Liver (tissue), 9 donors: ENCODE data around the gene EMX1. TPM values are rescaled to one million over a fixed set of nuclear protein-coding genes. Genes with fewer than 3 reads are reported as not detected.

Experiments used
- DNase-seq: peaks from one replicate; pipeline ENCODE4 v3.0.0-alpha.2; 2017; ENCODE audit warnings: low spot score
- H3K27ac ChIP-seq, 2 donors: one replicate each; pipeline ENCODE4 v1.7.0; 2013; ENCODE audit warnings: inconsistent platforms in 2 of 2, low read length in 2 of 2, control low read depth in 1 of 2, low read depth in 1 of 2, mild to moderate bottlenecking in 1 of 2
- H3K27me3 ChIP-seq, 4 donors: one replicate each; pipeline versions ENCODE4 v1.6.1 to v1.7.0; 2013; ENCODE audit warnings: low read length in 3 of 4, inconsistent platforms in 1 of 4, mild to moderate bottlenecking in 1 of 4, moderate library complexity in 1 of 4; ENCODE audit not compliant: control insufficient read depth in 4 of 4, insufficient read depth in 4 of 4
- H3K36me3 ChIP-seq, 4 donors: one replicate each; pipeline versions ENCODE4 v1.6.1 to v1.7.0; 2013; ENCODE audit warnings: low read length in 3 of 4, mild to moderate bottlenecking in 3 of 4, low read depth in 1 of 4, moderate library complexity in 1 of 4; ENCODE audit not compliant: control insufficient read depth in 4 of 4, insufficient read depth in 3 of 4
- H3K4me1 ChIP-seq, 4 donors: one replicate each; pipeline versions ENCODE4 v1.6.1 to v1.7.0; 2013; ENCODE audit warnings: low read length in 3 of 4, mild to moderate bottlenecking in 3 of 4, moderate library complexity in 1 of 4; ENCODE audit not compliant: control insufficient read depth in 4 of 4, insufficient read depth in 4 of 4
- H3K4me3 ChIP-seq, 3 donors: one replicate each; pipeline versions ENCODE4 v1.6.1 to v1.7.0; 2013; ENCODE audit warnings: low read length in 3 of 3, control low read depth in 1 of 3, low read depth in 1 of 3, mild to moderate bottlenecking in 1 of 3
- H3K9ac ChIP-seq, 2 donors: one replicate each; pipeline ENCODE4 v1.7.0; 2013; ENCODE audit warnings: low read length in 2 of 2, mild to moderate bottlenecking in 2 of 2, moderate library complexity in 2 of 2, control low read depth in 1 of 2, low read depth in 1 of 2
- H3K9me3 ChIP-seq, 4 donors: one replicate each; pipeline versions ENCODE4 v1.6.1 to v1.7.0; 2013; ENCODE audit warnings: low read length in 3 of 4; ENCODE audit not compliant: control insufficient read depth in 4 of 4
- EGR1 ChIP-seq, 2 donors: IDR thresholded peaks; 2 replicates each; pipeline ENCODE4 v1.6.1; 2016 to 2018; ENCODE audit warnings: antibody characterized with exemption in 2 of 2, low read depth in 2 of 2
- FOXA1 ChIP-seq: IDR thresholded peaks from 2 replicates; pipeline ENCODE4 v1.6.1; 2016; ENCODE audit warnings: antibody characterized with exemption
- FOXA2 ChIP-seq: IDR thresholded peaks from 2 replicates; pipeline ENCODE4 v1.6.1; 2016; ENCODE audit warnings: antibody characterized with exemption
- GABPA ChIP-seq, 2 donors: IDR thresholded peaks in 1 of 2; conservative IDR thresholded peaks in 1 of 2; 2 replicates each; pipeline ENCODE4 v1.6.1; 2016; ENCODE audit warnings: antibody characterized with exemption in 2 of 2, mild to moderate bottlenecking in 1 of 2, moderate library complexity in 1 of 2
- HNF4A ChIP-seq, 2 donors: conservative IDR thresholded peaks; 2 replicates each; pipeline ENCODE4 v1.6.1; 2016; ENCODE audit warnings: antibody characterized with exemption in 2 of 2, mild to moderate bottlenecking in 2 of 2
- HNF4G ChIP-seq: IDR thresholded peaks from 2 replicates; pipeline ENCODE4 v1.6.1; 2016; ENCODE audit warnings: antibody characterized with exemption
- JUND ChIP-seq, 2 donors: IDR thresholded peaks; 2 replicates each; pipeline ENCODE4 v1.6.1; 2016; ENCODE audit warnings: antibody characterized with exemption in 2 of 2
- NR2F2 ChIP-seq: IDR thresholded peaks from 2 replicates; pipeline ENCODE4 v1.6.1; 2016; ENCODE audit warnings: antibody characterized with exemption
- RAD21 ChIP-seq, 2 donors: IDR thresholded peaks; 2 replicates each; pipeline ENCODE4 v1.6.1; 2016; ENCODE audit warnings: antibody characterized with exemption in 2 of 2, mild to moderate bottlenecking in 2 of 2
- RXRA ChIP-seq, 2 donors: IDR thresholded peaks; 2 replicates each; pipeline ENCODE4 v1.6.1; 2017 to 2018; ENCODE audit warnings: antibody characterized with exemption in 2 of 2, mild to moderate bottlenecking in 1 of 2
- SP1 ChIP-seq: IDR thresholded peaks from 2 replicates; pipeline ENCODE4 v1.6.1; 2018; ENCODE audit warnings: antibody characterized with exemption, mild to moderate bottlenecking
- TAF1 ChIP-seq: conservative IDR thresholded peaks from 2 replicates; pipeline ENCODE4 v1.6.1; 2016; ENCODE audit warnings: antibody characterized with exemption, mild to moderate bottlenecking
- YY1 ChIP-seq: IDR thresholded peaks from 2 replicates; pipeline ENCODE4 v1.6.1; 2016; ENCODE audit warnings: antibody characterized with exemption, mild to moderate bottlenecking
- WGBS: extraction: QIAGEN DNeasy Blood & Tissue Kit; methylation state at CpG from one replicate; pipeline ENCODE4 v1.1.7; 2013; 5-methylcytosine and 5-hydroxymethylcytosine counted together
- polyA plus RNA-seq, 2 donors: library from polyadenylated mRNA; stranded (reverse) in 1 of 2; unstranded in 1 of 2; fragments of 200-250 nt in 1 of 2; fragments of >200 nt in 1 of 2; fragmentation: Nextera tagmentation in 1 of 2; extraction: Ambion mirVana in 1 of 2; gene quantifications; one replicate each; pipeline versions ENCODE4 v1.2.1 to v1.2.3, GENCODE V29; 2013 to 2015
- total RNA-seq, 2 donors: library from RNA; depleted of rRNA; stranded (reverse); fragments of >200 nt; gene quantifications; one replicate each; pipeline ENCODE4 v1.2.3, GENCODE V29; 2014
- TF ChIP-seq, protein P1 (sequence below): IDR thresholded peaks from 2 replicates; pipeline ENCODE4 v1.6.1; 2016; ENCODE audit warnings: antibody characterized with exemption
- TF ChIP-seq, protein P2 (sequence below): fragments of 150-350 bp; IDR thresholded peaks from 2 replicates; pipeline ENCODE4 v1.5.1; 2017; ENCODE audit warnings: improper control_type of control experiment, low read depth, low read length; ENCODE audit not compliant: missing input control
- TF ChIP-seq, protein P3 (sequence below): IDR thresholded peaks from 2 replicates; pipeline ENCODE4 v1.6.1; 2016; ENCODE audit warnings: antibody characterized with exemption, mild to moderate bottlenecking
- TF ChIP-seq, protein P4 (sequence below): IDR thresholded peaks from 2 replicates; pipeline ENCODE4 v1.6.1; 2016; ENCODE audit warnings: antibody characterized with exemption
- donor health status: healthy.
- donor health status: healthy.
- donor health status: healthy.
- donor health status: healthy.
- donor health status: healthy.

Gene EMX1
- total and polyA plus RNA-seq, 4 donors, result 0.06 to 0.18 (median 0.08) TPM; not detected in 1

DNA sequence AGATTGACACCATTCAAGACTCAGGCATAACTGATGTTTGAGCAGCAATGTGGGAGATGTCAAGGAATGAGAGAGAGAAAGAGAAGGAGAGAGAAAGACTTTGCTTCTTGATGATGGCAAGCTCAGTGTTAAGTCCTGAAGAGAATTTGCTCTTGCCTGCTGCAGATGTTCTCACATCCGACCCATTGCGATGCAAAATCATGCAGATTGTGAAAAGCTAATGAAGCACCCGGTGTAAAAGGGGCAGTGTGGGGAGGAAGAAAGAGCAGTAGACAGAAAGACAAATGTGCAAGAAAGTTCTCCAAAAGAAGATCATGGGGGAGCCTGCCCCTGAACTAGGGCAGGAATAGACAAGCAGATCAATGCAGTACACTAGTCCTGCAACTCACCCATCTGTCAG lies 57.7 kb downstream of the EMX1 start:
- TF ChIP-seq, protein P1, sequence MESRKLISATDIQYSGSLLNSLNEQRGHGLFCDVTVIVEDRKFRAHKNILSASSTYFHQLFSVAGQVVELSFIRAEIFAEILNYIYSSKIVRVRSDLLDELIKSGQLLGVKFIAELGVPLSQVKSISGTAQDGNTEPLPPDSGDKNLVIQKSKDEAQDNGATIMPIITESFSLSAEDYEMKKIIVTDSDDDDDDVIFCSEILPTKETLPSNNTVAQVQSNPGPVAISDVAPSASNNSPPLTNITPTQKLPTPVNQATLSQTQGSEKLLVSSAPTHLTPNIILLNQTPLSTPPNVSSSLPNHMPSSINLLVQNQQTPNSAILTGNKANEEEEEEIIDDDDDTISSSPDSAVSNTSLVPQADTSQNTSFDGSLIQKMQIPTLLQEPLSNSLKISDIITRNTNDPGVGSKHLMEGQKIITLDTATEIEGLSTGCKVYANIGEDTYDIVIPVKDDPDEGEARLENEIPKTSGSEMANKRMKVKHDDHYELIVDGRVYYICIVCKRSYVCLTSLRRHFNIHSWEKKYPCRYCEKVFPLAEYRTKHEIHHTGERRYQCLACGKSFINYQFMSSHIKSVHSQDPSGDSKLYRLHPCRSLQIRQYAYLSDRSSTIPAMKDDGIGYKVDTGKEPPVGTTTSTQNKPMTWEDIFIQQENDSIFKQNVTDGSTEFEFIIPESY, result no peak
- no peak for TF ChIP-seq EGR1 (IDR thresholded peaks at IDR 0.05; ENCODE audit: low read depth in 2 of 2)
- no peak for TF ChIP-seq NR2F2
- no peak for TF ChIP-seq RAD21 (IDR thresholded peaks at IDR 0.05)
- TF ChIP-seq SP1, result no peak
- no peak for TF ChIP-seq HNF4A (conservative IDR thresholded peaks at IDR 0.05)
- TF ChIP-seq GABPA (IDR thresholded peaks at IDR 0.05 in 1 of 2, conservative IDR thresholded peaks at IDR 0.05 in 1 of 2), result no peak
- TF ChIP-seq, protein P2, sequence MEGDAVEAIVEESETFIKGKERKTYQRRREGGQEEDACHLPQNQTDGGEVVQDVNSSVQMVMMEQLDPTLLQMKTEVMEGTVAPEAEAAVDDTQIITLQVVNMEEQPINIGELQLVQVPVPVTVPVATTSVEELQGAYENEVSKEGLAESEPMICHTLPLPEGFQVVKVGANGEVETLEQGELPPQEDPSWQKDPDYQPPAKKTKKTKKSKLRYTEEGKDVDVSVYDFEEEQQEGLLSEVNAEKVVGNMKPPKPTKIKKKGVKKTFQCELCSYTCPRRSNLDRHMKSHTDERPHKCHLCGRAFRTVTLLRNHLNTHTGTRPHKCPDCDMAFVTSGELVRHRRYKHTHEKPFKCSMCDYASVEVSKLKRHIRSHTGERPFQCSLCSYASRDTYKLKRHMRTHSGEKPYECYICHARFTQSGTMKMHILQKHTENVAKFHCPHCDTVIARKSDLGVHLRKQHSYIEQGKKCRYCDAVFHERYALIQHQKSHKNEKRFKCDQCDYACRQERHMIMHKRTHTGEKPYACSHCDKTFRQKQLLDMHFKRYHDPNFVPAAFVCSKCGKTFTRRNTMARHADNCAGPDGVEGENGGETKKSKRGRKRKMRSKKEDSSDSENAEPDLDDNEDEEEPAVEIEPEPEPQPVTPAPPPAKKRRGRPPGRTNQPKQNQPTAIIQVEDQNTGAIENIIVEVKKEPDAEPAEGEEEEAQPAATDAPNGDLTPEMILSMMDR, result no peak
- no peak for TF ChIP-seq JUND (IDR thresholded peaks at IDR 0.05)
- no peak for TF ChIP-seq RXRA (IDR thresholded peaks at IDR 0.05)
- Histone ChIP-seq H3K27ac (no peak overlapping the region), H3K36me3 (peaks cover 1 to 27% (median 12%) of the 10 kb centered on the region in 4 donors), H3K9me3 (no peaks in the 10 kb centered on the region), H3K9ac (no peak overlapping the region), H3K4me3 (no peak overlapping the region), H3K27me3 (no peaks in the 10 kb centered on the region), H3K4me1 (no peaks in the 10 kb centered on the region)
- no peak for DNase-seq
- WGBS, result 83% methylated on average over 3 of the region's 3 CpGs

DNA sequence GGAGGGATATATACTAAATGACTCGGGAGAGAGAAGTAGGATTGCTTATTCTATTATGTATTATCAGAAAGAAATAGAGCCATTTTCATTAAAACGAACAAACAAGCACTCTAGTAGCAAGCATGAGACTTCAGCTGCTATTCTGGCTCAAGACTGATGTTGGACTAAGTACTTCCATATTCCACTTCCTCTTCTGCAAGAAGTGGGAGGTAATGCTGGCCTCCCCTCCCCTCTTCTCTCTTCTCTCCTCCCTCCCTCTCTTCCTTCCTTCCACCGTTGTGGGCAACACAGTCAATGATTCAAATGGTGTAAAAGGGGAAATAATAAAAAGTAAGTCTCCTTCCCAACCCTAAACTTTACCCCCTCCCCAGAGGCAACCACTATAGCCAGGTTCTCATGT lies 62.6 kb downstream of the EMX1 start:
- Histone ChIP-seq H3K27me3 (no peaks in the 10 kb centered on the region), H3K27ac (no peak overlapping the region), H3K36me3 (peaks cover 0 to 18% (median 1%) of the 10 kb centered on the region in 4 donors), H3K4me3 (no peak overlapping the region), H3K9me3 (no peaks in the 10 kb centered on the region), H3K4me1 (peaks cover 16 to 29% (median 21%) of the 10 kb centered on the region in 4 donors), H3K9ac (no peak overlapping the region)
- WGBS, result 72% methylated on average over 3 of the region's 3 CpGs
- TF ChIP-seq, protein P2, result no peak
- TF ChIP-seq FOXA2, result no peak
- TF ChIP-seq, protein P3, sequence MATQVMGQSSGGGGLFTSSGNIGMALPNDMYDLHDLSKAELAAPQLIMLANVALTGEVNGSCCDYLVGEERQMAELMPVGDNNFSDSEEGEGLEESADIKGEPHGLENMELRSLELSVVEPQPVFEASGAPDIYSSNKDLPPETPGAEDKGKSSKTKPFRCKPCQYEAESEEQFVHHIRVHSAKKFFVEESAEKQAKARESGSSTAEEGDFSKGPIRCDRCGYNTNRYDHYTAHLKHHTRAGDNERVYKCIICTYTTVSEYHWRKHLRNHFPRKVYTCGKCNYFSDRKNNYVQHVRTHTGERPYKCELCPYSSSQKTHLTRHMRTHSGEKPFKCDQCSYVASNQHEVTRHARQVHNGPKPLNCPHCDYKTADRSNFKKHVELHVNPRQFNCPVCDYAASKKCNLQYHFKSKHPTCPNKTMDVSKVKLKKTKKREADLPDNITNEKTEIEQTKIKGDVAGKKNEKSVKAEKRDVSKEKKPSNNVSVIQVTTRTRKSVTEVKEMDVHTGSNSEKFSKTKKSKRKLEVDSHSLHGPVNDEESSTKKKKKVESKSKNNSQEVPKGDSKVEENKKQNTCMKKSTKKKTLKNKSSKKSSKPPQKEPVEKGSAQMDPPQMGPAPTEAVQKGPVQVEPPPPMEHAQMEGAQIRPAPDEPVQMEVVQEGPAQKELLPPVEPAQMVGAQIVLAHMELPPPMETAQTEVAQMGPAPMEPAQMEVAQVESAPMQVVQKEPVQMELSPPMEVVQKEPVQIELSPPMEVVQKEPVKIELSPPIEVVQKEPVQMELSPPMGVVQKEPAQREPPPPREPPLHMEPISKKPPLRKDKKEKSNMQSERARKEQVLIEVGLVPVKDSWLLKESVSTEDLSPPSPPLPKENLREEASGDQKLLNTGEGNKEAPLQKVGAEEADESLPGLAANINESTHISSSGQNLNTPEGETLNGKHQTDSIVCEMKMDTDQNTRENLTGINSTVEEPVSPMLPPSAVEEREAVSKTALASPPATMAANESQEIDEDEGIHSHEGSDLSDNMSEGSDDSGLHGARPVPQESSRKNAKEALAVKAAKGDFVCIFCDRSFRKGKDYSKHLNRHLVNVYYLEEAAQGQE, result no peak
- TF ChIP-seq RXRA (IDR thresholded peaks at IDR 0.05), result no peak
- TF ChIP-seq JUND (IDR thresholded peaks at IDR 0.05), result no peak
- no peak for TF ChIP-seq FOXA1
- no peak for TF ChIP-seq YY1
- no peak for TF ChIP-seq RAD21 (IDR thresholded peaks at IDR 0.05)
- TF ChIP-seq NR2F2, result no peak
- no peak for TF ChIP-seq EGR1 (IDR thresholded peaks at IDR 0.05; ENCODE audit: low read depth in 2 of 2)
- TF ChIP-seq, protein P4, sequence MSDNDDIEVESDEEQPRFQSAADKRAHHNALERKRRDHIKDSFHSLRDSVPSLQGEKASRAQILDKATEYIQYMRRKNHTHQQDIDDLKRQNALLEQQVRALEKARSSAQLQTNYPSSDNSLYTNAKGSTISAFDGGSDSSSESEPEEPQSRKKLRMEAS, result no peak
- no peak for TF ChIP-seq HNF4G
- TF ChIP-seq, protein P1, result no peak
- TF ChIP-seq SP1, result no peak
- TF ChIP-seq TAF1, result no peak
- DNase-seq, result no peak
